Suprapubic skin (tissue), 3 donors: ENCODE data around the gene GOSR2.

Source experiments
- CTCF ChIP-seq, 2 donors: fragments of 200-600 bp in 1 of 2; fragments of 450-650 bp in 1 of 2; sonication (generic) in 1 of 2; IDR thresholded peaks; one replicate each; pipeline ENCODE4 v1.5.1; 2016 to 2019; ENCODE audit warnings: antibody characterized with exemption in 2 of 2, mild to moderate bottlenecking in 1 of 2, moderate library complexity in 1 of 2
- EP300 ChIP-seq: sonication (generic); formaldehyde crosslinking; IDR thresholded peaks from one replicate; pipeline ENCODE4 v1.6.1; 2017; ENCODE audit warnings: antibody characterized with exemption

- TF ChIP-seq EP300 (no peak), CTCF (IDR thresholded peaks at IDR 0.05) (no peak)
These were observed 33.4 kb upstream of the GOSR2 start for GRCh38 chr17:46889519-46889918.
